ACC112 (cell line): Measurements from ENCODE around the gene LENG8.

Source experiments
- H2AFZ ChIP-seq: fragments of 200-600 bp; sonication (generic); one replicate; pipeline ENCODE4 v1.6.0; 2017; ENCODE audit warnings: antibody characterized with exemption, low read length; ENCODE audit not compliant: unreplicated experiment
- H3K27ac ChIP-seq: fragments of 200-600 bp; sonication (generic); 2 replicates; pipeline ENCODE4 v1.5.1; 2014; ENCODE audit warnings: low read depth, mild to moderate bottlenecking, antibody characterized with exemption, low read length, moderate library complexity
- H3K27me3 ChIP-seq: fragments of 200-600 bp; sonication (generic); 2 replicates; pipeline ENCODE4 v1.6.1; 2014; ENCODE audit warnings: mild to moderate bottlenecking, antibody characterized with exemption, low read length, moderate library complexity, mixed read lengths; ENCODE audit not compliant: insufficient read depth
- H3K36me3 ChIP-seq: fragments of 200-600 bp; sonication (generic); 2 replicates; pipeline ENCODE4 v1.6.1; 2016; ENCODE audit warnings: mild to moderate bottlenecking, antibody characterized with exemption, low read length, moderate library complexity, mixed read lengths; ENCODE audit not compliant: insufficient read depth
- H3K4me1 ChIP-seq: fragments of 200-600 bp; sonication (generic); one replicate; pipeline ENCODE4 v1.6.1; 2016; ENCODE audit warnings: low read length, mixed read lengths; ENCODE audit not compliant: insufficient read depth, unreplicated experiment, control insufficient read depth
- H3K4me3 ChIP-seq: fragments of 200-600 bp; sonication (generic); 2 replicates; pipeline ENCODE4 v1.5.1; 2014; ENCODE audit warnings: mild to moderate bottlenecking, low read depth, low read length
- H3K79me2 ChIP-seq: fragments of 200-600 bp; sonication (generic); one replicate; pipeline ENCODE4 v1.6.0; 2016; ENCODE audit warnings: low read length; ENCODE audit not compliant: control insufficient read depth, unreplicated experiment, insufficient read depth

Gene LENG8

DNA sequence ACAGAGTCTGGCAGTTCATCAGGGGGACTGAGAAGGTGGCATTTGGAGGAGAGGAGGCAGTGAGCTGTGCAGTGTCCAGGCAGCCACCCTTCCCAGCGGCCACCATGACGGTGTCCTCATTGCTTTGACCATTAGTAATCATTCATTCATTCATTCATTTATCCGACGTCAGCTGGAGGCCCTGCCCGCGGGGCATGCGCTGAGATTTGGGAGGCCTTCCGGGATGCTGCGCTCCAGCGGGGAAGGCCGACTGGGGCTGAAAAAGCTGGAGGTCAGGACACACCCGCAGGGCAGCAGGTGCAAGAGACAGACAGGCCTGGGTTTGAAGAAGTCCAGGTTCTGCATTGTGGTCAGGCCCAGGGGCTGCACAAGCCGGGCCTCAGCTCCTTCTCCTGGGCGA is 24.8 kb upstream of the LENG8 start:
- Histone ChIP-seq H3K27ac (no peak overlapping the region), H3K4me1 (no peaks in the 10 kb centered on the region), H3K27me3 (peaks cover 10% of the 10 kb centered on the region; the same call in 1 of the 2 replicates), H3K79me2 (no peaks in the 10 kb centered on the region), H3K4me3 (no peak overlapping the region), H3K36me3 (no peaks in the 10 kb centered on the region), H2AFZ (no peak overlapping the region)

DNA sequence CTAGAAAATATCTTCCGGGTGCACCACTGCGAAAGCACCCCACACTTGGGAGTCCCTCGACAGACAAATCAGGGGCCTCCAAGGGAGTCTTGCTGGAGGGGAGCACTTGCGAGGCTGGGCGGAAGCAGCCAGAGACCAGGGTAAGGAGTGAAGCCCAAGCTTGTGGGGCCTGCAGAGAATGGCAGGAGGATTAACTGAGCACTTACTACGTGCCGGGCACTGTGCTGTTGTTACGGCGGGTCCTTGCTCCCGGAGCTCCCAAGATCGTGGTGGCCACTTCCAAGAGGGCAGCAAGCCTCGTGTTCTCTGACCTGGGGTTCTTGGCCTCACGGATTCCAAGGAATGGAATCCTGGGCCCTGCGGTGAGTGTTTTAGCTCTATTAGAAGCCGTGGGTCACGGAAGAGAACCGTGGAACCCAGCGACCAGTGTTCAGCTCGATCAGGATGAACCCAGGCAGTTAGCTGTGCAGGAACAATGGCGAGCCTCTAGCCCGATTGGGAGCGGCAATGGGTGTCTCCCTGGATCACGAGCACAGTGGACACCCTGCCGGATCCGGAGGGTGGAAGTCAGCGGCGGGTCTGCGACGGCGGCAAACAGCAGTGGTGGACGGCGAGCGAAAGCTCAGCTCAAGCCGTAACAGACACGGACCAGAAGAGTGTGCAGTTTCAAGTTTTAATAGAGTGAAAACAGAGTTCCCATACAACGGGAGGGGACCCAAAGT is 24.2 kb upstream of the LENG8 start:
- no peak overlapping the region for H3K4me3 ChIP-seq
- no peaks in the 10 kb centered on the region for H3K79me2 ChIP-seq
- no peaks in the 10 kb centered on the region for H3K36me3 ChIP-seq
- no peak overlapping the region for H3K27ac ChIP-seq
- H3K27me3 ChIP-seq, result peaks cover 15% of the 10 kb centered on the region; the same call in 1 of the 2 replicates
- H2AFZ ChIP-seq, result no peak overlapping the region
- H3K4me1 ChIP-seq, result no peaks in the 10 kb centered on the region

DNA sequence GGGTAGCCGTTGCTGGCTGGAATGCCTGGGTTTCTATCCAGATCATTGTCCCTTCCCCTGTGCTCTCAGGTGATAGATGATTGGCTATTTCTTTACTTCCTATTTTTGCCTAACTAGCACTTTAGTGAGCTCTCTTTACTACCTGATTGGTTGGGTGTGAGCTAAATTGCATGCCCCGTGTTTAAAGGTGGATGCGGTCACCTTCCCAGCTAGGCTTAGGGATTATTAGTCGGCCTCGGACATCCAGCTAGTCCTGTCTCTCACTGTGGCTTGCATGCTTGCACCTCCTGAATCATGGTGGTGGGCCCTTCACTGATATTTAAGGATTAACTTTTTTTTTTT is 23.6 kb upstream of the LENG8 start:
- Histone ChIP-seq H3K4me3 (no peak overlapping the region), H2AFZ (no peak overlapping the region), H3K36me3 (no peaks in the 10 kb centered on the region), H3K79me2 (no peaks in the 10 kb centered on the region), H3K27ac (no peak overlapping the region), H3K27me3 (peaks cover 17% of the 10 kb centered on the region; the same call in 1 of the 2 replicates), H3K4me1 (no peaks in the 10 kb centered on the region)

DNA sequence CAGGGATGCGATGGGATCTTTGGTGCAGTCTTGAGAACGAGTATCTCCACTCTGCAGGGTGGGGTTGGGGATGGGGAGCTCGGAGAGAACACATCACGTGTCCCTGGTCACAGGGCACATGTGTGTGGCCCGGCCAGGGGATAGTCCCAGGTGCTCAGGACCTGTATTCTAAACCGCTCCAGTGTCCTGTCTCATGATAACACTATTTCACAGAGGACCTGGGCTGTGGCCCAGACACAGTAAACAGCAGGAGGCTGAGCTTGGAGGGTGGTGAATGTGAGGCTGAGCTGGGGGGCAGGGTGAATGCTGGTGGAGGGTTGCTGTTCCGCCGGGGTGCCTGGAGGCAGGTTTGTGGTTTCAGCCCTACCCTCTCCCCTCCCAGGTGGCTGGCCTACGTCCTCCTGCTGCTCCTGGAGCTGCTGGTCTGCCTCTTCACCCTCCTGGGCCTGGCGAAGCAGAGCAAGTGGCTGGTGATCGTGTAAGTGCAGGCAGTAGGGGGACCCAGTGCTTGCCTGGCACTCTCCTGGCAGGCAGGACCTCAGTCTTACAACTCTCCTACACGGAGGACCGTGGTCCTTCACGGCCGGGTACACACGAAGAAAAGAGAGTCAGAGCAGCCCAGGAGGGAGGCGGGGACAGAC is 22.6 kb upstream of the LENG8 start:
- H3K27me3 ChIP-seq, result peaks cover 9% of the 10 kb centered on the region; the same call in 1 of the 2 replicates
- no peak overlapping the region for H2AFZ ChIP-seq
- no peaks in the 10 kb centered on the region for H3K4me1 ChIP-seq
- no peaks in the 10 kb centered on the region for H3K79me2 ChIP-seq
- H3K36me3 ChIP-seq, result no peaks in the 10 kb centered on the region
- H3K27ac ChIP-seq, result no peak overlapping the region
- H3K4me3 ChIP-seq, result no peak overlapping the region

DNA sequence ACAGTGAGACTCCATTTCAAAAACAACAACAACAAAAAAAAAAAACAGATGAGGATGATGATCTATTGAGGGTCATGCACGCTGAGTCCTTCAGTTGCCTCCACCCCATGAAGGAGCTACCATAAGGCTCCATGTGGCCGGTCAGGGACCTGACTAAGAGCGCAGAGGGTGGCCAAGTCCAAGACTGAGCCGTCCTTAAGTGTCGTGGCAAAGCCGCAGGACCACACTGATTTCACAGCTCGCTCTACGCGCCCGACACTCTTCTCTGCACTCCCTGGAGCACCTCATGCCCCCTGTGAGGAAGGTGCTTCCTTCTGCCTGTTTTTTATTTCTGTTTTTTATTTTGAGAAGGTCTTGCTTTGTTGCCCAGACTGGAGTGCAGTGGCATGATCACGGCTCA is 21.4 kb upstream of the LENG8 start:
- Histone ChIP-seq H3K27ac (no peak overlapping the region), H3K4me1 (no peaks in the 10 kb centered on the region), H3K79me2 (no peaks in the 10 kb centered on the region), H3K4me3 (no peak overlapping the region), H3K27me3 (peaks cover 8% of the 10 kb centered on the region; the same call in 1 of the 2 replicates), H3K36me3 (no peaks in the 10 kb centered on the region), H2AFZ (no peak overlapping the region)

DNA sequence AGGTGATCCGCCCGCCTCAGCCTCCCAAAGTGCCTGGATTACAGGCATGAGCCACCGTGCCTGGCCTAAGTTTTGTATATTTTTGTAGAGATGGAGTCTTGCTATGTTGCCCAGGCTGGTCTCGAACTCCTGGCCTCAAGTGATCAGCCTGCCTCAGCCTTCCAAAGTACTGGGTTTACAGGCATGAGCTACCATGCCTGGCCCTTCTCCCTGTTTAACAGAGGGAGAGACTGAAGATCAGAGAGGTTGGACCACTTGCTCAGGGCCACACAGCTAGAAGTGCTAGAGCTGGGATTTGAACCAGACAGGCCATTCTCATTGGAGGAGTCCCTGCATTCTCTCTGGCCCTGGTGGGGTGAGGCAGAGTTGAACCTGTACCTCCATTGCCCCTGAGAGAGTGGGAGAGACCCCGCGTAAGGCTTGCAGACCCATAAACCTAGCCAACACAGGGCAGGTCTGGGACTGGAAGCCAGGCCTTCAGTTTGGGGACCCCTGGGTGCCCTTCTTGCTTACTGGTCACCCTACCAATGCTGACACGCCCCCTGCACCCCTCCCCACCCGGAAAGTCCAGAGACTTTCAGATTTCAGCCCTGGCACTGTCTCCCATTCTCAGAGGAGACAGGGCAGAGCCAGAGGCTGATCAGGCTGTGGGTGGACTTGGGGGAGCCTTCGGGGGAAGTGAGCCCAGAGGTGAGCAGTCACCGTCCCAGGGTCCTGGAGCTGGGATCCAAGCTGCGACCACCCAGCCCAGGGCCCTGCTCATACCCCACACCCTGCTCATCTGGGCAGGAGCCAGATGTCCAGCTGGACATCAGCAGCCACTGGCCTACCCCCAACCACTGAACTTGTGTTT is 20.4 kb upstream of the LENG8 start:
- H3K4me3 ChIP-seq, result no peak overlapping the region
- no peak overlapping the region for H3K27ac ChIP-seq
- no peaks in the 10 kb centered on the region for H3K36me3 ChIP-seq
- H3K27me3 ChIP-seq, result peaks cover 8% of the 10 kb centered on the region; the same call in 1 of the 2 replicates
- no peak overlapping the region for H2AFZ ChIP-seq
- H3K4me1 ChIP-seq, result no peaks in the 10 kb centered on the region
- no peaks in the 10 kb centered on the region for H3K79me2 ChIP-seq

DNA sequence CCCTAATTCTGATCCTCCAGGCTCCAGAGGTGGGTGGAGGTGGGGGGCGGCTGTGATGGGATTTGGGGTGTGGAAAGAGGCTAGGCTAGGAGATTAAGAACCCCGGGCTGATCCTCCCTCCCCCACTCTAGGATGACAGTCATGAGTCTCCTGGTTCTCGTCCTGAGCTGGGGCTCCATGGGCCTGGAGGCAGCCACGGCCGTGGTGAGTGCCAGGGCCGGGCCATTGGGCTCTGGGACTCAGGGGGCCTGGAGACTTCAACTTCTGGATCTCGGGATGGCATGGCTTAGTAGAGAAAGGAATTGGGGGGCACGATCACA is 19.9 kb upstream of the LENG8 start:
- Histone ChIP-seq H3K4me1 (no peaks in the 10 kb centered on the region), H3K27me3 (peaks cover 8% of the 10 kb centered on the region; the same call in 1 of the 2 replicates), H3K4me3 (no peak overlapping the region), H3K79me2 (no peaks in the 10 kb centered on the region), H3K27ac (no peak overlapping the region), H2AFZ (no peak overlapping the region), H3K36me3 (no peaks in the 10 kb centered on the region)

DNA sequence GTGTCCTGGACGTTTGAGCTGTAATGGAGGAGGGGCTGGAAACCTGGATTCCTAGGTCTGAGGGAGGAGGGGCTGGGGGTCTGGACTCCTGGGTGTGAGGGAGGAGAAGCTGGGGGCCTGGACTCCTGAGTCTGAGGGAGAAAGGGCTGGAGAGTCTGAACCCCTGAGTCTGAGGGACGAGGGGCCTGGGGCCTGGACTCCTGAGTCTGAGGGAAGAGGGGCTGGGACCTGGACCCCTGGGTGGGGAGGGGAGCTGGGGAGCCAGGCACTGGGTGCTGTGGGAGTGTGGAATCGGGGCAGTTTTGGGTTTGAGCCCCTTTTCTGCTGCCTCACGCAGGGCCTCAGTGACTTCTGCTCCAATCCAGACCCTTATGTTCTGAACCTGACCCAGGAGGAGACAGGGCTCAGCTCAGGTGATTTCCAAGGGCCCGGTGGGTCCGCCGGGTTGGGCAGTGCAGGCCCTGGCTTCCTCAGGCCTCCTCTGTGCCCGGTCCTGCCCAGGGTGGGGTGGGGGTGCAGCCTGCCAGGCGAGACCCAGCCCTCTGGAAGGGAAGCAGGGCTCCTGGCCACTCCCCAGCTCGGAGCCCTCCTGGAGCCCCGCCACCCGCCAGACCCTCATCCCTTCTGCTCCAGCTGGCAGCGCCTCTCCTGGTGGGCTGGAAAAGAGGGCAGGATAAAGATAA is 19.3 kb upstream of the LENG8 start:
- no peaks in the 10 kb centered on the region for H3K4me1 ChIP-seq
- no peaks in the 10 kb centered on the region for H3K79me2 ChIP-seq
- H3K36me3 ChIP-seq, result no peaks in the 10 kb centered on the region
- H2AFZ ChIP-seq, result no peak overlapping the region
- H3K27ac ChIP-seq, result no peak overlapping the region
- H3K4me3 ChIP-seq, result no peak overlapping the region
- H3K27me3 ChIP-seq, result peaks cover 8% of the 10 kb centered on the region; the same call in 1 of the 2 replicates

DNA sequence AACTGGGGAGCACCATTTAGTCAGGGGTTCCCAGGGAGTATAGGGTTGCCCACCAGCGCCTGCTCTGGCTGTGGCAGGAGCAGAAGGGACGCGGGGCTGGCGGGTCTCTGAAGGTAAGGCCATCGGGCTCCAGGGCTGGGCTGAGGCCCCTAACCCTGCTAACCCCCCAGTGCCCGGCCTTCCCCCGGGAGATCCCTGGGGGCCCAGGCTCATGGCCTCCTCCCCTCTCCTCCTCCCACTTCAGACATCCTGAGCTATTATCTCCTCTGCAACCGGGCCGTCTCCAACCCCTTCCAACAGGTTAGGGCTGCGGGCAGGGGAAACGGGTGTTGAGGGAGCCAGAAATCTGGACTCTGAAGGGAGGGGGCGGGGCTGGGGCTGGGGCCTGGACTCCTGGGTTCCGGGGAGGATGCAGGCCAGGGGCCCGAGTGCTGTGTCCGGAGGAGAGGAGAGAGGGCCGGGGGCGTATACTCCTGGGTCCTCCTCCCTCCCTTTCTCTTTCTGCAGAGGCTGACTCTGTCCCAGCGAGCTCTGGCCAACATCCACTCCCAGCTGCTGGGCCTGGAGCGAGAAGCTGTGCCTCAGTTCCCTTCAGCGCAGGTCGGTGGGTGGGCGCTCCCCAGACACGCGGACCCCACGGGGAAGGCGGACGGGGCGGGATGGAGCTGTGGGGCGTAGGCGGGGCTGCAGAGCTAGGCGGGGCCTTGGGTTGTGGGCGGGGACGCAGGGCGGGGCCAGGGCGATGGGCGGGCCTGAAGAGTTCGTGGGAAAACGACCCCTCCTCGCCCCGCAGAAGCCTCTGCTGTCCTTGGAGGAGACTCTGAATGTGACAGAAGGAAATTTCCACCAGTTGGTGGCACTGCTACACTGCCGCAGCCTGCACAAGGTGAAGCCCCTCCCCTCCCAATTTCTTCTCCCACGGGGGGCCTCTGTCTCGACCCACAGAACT is 18.4 kb upstream of the LENG8 start:
- Histone ChIP-seq H3K4me1 (no peaks in the 10 kb centered on the region), H3K27ac (no peak overlapping the region), H2AFZ (no peak overlapping the region), H3K79me2 (no peaks in the 10 kb centered on the region), H3K27me3 (peaks cover 8% of the 10 kb centered on the region; the same call in 1 of the 2 replicates), H3K4me3 (peak overlapping the region; percentile 57; the same call in 1 of the 2 replicates), H3K36me3 (no peaks in the 10 kb centered on the region)
